ENCODE results near the gene GALNT2. TPM values are rescaled to one million over a fixed set of nuclear protein-coding genes. Genes with fewer than 3 reads are reported as not detected.

Gene GALNT2
- total and polyA plus RNA-seq, 10 of the 15 experiments (the other 5 are each of a cell fraction or from before 2014, with no cell fraction given): 0.52 to 27.7 (median 16.3) TPM

GRCh38 chr1:230268371-230269170, 201.5 kb downstream of the GALNT2 start:
- Histone ChIP-seq H3K4me2 (ENCODE audit: control insufficient read depth, insufficient read depth) (no peak overlapping the region), H2AFZ (ENCODE audit: control insufficient read depth, low read depth, low read length) (no peak overlapping the region), H3K9ac (ENCODE audit: control insufficient read depth, insufficient read depth, low read length) (no peak overlapping the region), H3K4me1 (ENCODE audit: control insufficient read depth, insufficient read depth, low read length) (peaks cover 13% of the 10 kb centered on the region), H3K27me3 (replicated peaks in 1 of 2; ENCODE audit: control insufficient read depth in 2 of 2, insufficient read depth in 2 of 2, low read length in 1 of 2) (no peaks in the 10 kb centered on the region), H3K79me2 (ENCODE audit: control insufficient read depth, insufficient read depth, low read length) (no peaks in the 10 kb centered on the region), H3K27ac (ENCODE audit: control insufficient read depth, insufficient read depth) (no peak overlapping the region), H3K9me3 (replicated peaks; ENCODE audit: control insufficient read depth, insufficient read depth, low read length) (no peaks in the 10 kb centered on the region), H4K20me1 (ENCODE audit: control insufficient read depth, insufficient read depth) (no peaks in the 10 kb centered on the region), H3K36me3 (ENCODE audit: control insufficient read depth in 2 of 2, insufficient read depth in 2 of 2, low read length in 1 of 2) (peaks cover 0 to 15% of the 10 kb centered on the region in 2 experiments; a peak in 2 of 4 replicates), H3K4me3 (no peak overlapping the region)
- intact Hi-C loops (cut with micrococcal nuclease; ENCODE audit: unreplicated experiment) (no loop called here), in situ Hi-C loops (cut with MboI) (no loop called here)
- SMC1A ChIA-PET (ENCODE audit: uncharacterized antibody, unreplicated experiment): interaction anchor here (0.7 kb wide), 1 partner anchor 696 kb away, joined by 3 read pairs; no protein-coding TSS in a partner anchor
- DNase-seq (ENCODE audit: low read depth, low spot score) (no peak), ATAC-seq (peak; percentile 57), FAIRE-seq (no peak)
- POLR2A ChIA-PET: no interaction called here
- CTCF ChIA-PET: interaction anchor here (0.7 to 0.8 kb wide), 2 partner anchors 174 to 369 kb away, joined by 3 read pairs; no protein-coding TSS in a partner anchor
- BruUV-seq (replicated peaks): no TSS peak
- RAD21 ChIA-PET (ENCODE audit: unreplicated experiment): no interaction called here
- WGBS (ENCODE audit: insufficient coverage, insufficient replicate concordance, low lambda C conversion rate, missing lambda C conversion rate): 94% methylated on average over 18 of the region's 19 CpGs
- peak; percentile 70 for TF ChIP-seq RAD21 (IDR thresholded peaks at IDR 0.05; ENCODE audit: insufficient read depth, low read depth, low read length)
- TF ChIP-seq YY1 (IDR thresholded peaks at IDR 0.05; ENCODE audit: low read depth, low read length): peak; percentile 79
- TF ChIP-seq CTCF (IDR thresholded peaks at IDR 0.05 in 2 of 3, conservative IDR thresholded peaks at IDR 0.05 in 1 of 3; ENCODE audit: control insufficient read depth in 2 of 3, extremely low read depth in 1 of 3, insufficient read depth in 1 of 3, low read depth in 3 of 3, low read length in 3 of 3): peak; percentile 15 to 42 (median 41); a peak in 3 of 6 replicates
- peak; percentile 29; the same call in 1 of the 2 replicates for TF ChIP-seq SMC3 (IDR thresholded peaks at IDR 0.05; ENCODE audit: borderline replicate concordance, low read length)
- TF ChIP-seq ZNF384 (IDR thresholded peaks at IDR 0.05; ENCODE audit: borderline replicate concordance, low read depth, low read length): peak; percentile 56; the same call in 1 of the 2 replicates
- no peak for TF ChIP-seq ZNF622 (IDR thresholded peaks at IDR 0.05)
